Measurements from ENCODE around the gene ZCCHC17.
"Not testable (repeated sequence)": the region's sequence is repeated elsewhere in the genome, so short reads cannot be mapped to it uniquely, and the experiment has no call there.

Gene ZCCHC17

DNA sequence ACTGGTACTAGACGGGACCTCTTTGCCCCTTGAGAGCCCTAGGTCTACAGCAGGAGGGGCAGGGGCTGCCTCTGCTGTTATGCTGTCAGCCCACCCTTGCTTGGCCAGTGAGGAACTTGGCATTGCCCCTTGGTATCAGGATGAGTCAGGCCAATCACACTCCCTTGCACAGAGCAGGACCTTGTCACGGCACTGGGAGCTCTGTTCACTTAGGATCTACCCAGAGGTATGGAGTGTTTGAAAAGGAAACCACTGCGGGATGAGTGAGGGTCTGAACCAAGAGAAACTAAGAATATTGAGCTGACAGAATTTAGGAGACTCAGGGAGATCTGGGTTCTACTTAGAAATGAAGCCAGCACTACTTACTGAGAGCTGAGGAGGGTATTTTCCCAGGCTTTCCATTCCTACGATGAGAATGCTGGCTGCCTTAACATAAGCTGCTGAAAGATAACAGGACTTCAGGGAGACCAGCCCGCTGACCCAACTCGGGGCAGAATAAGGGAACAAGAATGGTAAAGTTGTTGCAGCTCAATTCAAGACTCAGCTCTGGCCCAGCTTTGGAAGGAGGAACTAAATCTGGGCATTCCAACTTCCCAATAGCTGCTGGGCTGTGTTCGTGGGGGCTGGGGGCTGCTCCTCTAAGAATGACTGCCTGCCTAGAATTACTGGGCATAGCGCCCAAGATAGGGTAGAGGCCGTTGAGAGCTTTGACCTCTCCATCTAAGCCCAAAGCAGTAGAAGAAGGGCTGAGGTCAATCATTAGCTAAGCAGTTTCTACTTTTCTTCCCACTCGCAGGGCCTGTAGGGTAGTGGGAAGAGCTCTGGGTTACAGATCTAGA, 74.5 kb downstream of the ZCCHC17 start:
- peak; percentile 33 for DNase-seq

DNA sequence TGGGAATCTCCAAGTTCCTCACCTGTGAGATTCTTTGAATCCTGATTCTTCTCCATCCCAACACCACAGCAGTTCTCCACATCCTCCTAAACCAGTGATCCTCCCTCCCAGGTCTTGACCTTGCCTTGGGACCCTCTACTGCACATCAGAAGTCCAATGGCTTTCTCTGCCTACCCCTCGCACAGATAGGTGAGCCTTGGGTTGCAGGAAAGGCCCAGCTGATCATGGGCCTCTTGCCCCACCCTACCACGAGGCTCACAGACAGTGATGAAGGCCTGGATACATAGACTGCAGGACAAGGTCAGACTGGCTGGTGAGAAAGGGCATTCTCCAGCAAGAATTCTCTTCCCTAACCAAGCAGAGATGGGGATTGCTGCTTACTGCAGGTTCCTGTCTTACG, 75.2 kb downstream of the ZCCHC17 start:
- peak; percentile 47 for DNase-seq

DNA sequence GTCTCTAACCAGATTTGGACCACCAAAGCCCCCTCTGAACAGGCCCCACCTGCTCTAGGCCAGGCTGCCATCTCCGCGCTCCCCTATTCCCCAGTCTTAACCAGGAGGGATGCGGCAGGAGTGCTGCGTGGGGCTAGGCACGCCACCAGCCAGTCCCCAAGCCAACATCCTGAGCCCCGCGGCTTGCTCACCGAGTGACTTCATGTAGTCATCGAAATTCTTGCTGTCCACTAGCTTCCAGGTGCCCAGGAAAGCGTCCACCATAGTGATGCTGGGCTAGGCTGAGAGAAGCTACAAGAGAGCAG, 75.9 kb downstream of the ZCCHC17 start:
- DNase-seq: peak; percentile 45

DNA sequence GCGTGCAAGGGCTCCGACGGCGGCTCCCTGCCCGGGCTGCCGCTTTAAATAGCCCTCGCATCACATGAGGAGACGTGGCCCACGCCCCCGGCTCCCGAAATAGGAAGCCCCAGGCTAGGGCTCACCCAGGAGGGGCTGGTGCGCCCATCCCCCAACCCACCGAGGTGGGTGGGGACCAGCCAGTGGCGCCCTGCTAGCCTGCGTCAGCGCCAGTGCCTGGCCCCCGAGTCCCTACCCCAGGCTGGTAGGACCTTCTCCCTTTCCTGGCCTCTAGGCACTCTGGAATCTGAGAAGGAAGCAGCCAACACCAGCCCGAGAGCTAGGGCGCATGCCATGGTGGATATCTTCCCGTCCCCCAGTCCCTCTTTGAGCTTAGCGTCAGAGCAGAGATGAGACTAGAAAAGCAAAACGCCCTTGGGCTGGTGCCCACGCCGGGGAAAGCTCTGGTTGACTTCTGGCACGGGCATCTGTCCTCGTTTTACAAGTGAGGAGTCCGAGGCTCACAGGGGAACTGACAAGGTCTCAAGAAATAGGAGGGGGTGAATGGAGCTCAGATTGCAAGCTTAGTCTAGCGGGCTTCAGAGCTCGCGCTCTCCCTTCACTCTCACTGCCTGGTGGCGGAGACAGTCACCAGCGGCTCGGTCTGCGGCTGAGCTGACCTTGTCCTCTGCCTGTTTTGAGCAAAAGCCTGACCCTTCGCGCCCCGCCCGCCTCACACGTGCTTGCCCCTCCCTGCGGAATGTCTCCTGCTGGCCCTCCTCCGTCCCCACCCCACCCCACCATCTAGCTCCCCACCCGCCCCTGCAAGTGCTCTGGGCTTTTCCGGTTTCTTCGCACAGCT, 76.4 kb downstream of the ZCCHC17 start, which contains the start of gene FABP3:
Gene FABP3, minus strand, starts transcription at position 21 of the 841 bp plus-strand sequence. CDS start 62 bp downstream, outside the sequence.
- DNase-seq: peak; percentile 69

DNA sequence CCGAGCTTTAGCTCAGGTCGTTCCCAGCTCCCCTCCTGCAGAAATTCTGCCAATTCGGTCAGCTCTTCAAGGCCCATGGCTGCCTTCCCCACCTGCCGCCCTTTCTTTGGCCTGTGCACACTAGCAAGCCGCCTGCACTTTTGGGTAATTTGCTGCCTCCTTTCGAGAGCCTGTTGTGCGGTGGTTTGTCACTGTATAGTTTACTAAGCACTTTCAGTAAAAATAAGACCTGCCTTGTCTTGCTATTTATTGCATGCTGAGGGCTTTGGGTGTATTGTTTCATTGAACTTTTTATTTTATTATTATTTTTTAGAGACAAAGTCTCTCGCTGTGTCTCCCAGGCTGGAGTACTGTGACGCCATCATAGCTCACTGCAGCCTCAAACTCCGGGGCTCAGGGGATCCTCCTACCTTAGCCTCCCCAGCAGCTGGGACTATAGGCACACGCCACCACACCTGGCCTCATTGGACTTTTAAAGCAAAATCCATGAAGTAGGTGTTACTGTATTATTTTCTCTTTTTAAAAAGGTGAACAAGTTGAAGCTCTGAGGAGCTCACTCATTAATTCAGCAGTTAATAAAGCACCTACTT, 77.2 kb downstream of the ZCCHC17 start:
- DNase-seq: no peak

DNA sequence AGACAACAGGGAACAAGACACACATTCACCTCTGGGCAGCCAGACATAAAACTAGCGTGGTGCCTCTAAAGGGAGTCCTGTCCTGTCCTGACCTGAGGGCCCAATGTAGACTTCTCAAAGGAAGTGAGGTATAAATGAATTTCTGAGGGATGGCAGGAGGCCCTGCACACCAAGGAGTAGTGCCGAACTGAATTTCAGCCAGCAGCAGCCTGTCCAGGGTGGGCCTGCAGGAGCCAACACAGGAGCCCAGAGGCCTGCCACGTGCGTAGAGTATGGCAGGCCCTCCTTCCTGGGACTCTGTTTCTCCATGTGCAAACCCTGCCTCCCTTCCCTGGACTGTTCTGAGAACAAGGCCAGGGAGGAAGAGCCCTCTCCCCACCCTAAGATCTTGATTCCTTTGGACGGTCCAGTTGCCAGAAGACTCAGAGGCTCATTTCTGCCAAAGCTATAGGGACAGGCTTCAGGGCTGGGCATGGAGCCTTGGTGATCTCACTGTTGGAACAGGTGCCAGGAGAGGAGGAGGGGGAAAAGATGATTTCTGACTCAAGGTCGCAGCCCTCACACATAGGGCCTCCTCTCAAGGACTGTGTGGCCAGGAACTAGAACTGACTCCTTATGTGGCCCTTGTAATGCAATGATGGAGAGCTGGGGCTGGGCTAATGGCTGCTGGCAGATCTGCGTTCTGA, 77.8 kb downstream of the ZCCHC17 start:
- no peak for DNase-seq

DNA sequence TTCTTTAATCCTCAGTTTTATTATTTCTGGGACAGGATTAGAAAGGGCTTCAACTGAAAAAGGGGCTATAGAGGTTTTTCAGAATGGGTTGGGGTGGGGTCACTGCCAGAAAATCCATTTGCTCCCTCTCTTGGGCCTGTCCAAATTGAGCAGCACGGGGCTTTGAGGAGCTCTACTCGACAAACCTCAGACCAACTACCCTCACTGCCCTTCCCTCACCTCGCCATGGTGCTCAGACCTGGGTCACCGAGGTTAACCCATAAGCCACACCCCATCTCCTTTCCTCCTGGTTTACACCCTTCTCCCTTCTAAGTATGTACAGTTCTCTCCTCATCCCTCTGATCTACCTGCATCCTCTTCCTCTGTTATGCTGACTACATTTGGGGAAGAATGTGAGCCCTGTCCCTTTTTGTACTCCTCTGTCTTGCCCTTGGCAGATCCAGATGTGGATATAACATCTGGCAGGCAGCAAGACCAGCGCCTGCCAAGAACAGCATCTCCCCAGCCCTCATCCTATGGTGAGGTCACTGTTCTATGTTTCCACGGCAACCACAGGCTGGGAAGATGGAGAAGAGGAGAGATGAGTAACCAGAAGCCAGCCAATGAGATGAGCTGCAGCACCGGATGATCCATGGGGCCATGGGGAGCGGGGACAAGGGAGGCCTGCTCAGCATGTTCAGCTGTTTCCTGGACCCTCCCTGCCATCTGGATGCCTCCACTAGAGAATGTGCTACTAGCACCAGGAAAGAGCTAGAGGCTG, 79.7 kb downstream of the ZCCHC17 start:
- DNase-seq: no peak

DNA sequence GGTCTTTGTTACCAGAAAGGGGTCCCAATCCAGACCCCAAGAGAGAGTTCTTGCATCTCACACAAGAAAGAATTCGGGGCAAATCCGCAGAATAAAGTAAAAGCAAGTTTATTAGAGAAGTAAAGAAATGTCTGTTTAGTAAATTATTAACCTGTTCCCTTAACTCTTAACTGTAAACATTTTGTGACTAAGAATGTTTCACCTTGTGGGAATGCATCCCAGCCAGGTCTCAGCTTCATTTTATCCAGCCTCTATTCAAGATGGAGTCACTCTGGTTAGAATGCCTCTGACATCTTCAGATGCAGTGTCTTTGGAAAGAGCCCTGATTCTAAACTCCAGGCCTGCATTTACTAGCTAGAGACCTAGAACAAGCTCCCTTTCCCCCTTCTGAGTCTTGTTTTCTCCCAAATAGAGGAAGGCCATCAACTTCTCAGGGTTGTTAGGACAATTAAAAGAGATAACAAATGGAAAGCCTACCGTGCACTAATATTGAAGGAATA, 80.6 kb downstream of the ZCCHC17 start:
- DNase-seq: no peak

DNA sequence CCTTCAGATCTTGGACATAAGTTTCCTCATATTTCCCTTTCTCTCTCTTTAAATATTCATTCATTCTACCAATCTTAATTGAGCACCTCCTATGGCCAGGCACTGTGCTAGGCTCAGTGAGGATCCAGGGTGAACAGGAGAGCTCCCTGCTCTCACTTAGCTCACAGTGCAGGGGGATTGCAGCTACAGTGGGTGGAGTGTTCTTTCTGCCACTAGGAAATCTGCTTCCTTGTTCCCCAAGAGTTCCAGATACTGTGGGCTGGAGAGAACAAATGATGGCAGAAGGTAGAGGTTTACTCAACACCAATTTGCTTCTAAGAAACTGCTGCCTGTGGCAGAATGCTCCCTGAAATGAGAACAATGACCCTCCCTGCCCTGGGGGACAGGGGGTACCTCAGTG, 81.2 kb downstream of the ZCCHC17 start:
- no peak for DNase-seq

DNA sequence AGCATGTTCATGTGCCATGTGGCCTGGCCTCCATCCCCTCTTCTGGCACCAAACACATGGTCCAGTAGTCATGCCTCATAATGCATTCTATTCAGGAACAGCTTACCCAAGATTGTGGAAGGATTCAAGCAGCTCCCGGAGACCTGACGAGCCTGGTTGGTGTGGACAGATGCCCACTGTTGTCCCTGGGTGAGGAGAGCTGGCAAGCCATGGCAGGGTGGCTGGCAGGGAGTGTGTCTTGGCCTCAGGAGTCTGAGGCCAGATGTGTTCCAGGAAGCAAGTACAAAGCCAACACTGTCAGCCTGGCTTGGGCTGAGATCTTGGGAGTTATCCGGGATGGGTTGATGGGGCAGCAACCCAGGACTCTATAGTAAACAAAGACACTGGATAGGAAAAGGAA, 83.3 kb downstream of the ZCCHC17 start:
- DNase-seq: no peak

DNA sequence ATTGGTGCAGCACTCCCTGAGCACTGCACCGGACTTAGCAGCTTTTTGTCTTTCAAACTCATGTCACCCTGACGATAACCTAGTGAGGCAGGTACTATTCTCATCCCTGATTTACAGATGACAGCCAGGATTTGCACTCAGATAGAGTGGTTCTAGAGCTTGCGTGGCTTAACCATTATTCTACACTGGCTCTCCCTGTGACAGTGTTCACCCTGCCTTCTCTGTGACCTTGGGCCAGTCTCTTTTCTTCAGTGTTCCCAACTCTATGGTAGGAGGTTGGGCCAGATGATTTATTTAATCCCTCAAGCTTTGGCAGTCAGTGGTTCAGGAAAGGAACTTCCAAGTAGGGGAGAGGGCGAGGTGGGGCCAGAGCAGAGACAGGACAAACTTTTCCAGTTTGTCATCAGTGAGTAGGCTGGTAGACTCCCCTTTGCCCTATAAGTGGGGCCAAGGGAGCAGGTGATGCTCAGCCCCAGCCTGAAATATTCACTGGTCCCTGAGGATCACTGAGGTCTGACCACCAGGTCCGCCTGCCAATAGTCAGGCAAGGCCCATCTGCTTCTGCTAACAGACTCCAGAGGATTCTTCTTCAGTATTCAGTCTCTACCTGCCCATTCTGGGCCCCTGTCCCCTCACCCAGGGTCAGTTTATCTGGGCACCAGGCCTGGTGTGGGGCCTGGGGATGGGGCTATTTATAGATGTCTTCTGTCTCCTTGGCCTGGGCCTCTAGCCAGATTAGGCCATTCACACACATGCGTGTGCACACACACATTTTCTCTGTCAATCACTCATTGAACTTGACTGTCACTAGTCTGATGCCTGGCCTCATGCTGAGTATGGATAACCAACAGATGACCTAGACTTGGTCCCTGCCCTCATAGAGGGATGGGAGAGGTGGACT, 84.8 kb downstream of the ZCCHC17 start:
- no peak for DNase-seq

DNA sequence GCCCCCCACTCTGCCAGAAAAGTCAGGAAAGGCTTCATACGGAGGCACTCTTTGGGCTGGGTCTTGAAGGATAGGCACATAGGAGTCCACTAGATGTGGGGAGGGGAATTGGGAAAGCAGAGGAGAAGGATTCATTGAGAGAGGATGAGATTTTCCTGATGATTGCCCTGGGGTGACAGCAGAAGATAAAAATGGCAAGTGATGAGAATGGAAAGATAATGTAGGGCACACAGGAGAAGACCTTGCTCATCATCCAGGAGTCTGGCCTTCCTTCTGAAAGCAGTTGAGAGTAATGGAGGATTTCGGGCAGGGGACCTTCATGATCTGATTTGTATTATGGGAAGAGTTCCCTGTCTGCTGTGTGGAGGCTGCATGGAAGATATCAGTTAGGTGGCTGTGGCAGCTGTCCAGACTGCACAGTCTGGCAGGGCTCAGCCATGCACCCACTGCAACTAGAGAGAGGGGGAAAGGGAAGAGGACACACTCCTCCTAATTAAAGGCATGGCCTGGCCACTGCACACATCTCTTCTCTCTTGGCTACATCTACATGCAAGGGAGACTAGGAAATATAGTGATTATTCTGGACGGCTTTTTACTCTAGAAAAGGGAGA, 85.7 kb downstream of the ZCCHC17 start:
- DNase-seq: no peak

DNA sequence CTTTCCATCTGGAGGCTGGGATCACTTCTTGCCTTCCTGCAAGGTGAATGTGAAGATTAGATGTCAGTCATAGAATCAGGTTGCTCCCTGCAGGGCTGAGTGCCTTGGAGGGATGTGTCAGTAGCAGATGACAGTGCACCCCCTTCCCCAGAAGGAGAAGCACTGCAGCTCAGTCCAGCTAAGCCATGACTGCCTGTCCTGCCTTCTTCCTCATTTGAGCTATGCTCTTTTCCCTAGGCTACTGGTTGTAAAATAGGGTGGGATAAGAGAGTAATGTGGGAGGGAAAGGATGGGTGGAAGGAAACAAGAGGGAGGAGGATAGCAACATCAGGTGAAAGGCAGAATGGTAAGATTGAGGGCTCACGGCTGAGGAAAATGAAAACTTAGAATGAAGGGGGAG, 87.1 kb downstream of the ZCCHC17 start:
- no peak for DNase-seq

DNA sequence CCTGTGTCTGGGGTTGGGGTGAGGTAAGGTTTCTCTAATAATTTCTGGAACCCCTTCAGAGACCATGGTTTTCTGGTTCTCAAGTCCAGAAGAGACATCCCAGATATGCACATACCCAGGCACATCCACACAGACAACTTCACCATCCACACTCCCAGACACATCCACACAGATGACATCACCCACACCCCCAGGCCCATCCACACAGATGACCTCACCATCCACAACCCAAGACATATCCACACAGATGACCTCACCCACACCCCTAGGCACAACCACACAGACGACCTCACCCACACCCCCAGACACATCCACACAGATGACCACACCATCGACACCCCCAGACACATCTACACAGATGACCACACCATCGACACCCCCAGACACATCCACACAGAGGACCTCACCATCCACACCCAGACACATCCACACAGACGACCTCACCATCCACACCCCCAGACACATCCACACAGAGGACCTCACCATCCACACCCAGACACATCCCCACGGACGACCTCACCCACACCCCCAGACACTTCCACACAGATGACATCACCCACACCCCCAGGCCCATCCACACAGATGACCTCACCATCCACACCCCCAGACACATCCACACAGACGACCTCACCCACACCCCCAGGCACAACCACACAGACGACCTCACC, 89.9 kb downstream of the ZCCHC17 start:
- DNase-seq: not testable (repeated sequence)

DNA sequence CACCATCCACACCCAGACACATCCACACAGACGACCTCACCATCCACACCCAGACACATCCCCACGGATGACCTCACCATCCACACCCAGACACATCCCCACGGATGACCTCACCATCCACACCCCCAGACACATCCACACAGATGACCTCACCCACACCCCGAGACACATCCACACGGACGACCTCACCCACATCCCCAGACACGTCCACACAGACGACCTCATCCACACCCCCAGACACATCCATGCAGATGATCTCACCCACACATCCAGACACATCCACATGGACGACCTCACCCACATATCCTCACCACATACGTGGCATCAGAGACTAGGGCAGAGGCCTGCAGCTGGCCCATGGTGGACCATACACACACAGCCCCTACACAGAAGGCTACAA, 90.8 kb downstream of the ZCCHC17 start:
- no peak for DNase-seq

DNA sequence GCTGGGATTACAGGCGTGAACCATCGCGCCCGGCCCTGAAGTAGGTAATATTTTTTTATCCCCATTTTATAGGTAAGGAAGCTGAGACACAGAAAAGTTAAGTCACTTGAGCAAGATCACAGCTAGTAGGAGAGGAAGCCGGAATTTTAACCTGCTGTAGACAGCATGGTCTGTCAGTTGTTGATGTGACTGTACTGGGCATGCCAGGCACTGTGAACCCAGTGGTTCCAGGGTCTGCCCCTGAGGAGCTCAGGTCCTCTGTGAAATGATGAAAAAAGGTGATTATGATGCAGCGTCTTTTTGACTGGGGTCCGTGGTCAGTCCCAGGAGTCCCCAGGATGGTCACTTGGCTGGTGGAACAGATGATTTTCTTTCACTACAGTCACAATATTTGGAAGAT, 92.8 kb downstream of the ZCCHC17 start:
- DNase-seq: no peak

DNA sequence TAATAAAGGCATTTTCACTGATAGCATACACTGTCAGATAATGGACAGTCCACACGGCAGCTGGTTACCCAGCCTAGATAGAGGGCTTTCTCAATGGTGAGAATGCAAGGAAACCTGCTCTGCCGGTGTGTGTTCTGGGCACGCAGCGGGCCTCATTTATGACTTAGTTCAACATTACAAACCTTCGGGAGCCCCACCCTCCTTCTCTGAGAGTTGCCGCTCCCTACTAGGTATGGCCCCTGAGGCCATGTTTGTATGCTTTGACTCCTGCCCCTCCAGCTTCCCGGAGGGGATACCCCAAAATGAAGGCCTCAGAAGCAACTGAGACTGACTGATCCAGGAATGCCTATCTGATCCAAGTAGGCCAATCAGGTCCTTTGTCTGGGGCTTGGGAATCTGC, 93.2 kb downstream of the ZCCHC17 start:
- DNase-seq: no peak

DNA sequence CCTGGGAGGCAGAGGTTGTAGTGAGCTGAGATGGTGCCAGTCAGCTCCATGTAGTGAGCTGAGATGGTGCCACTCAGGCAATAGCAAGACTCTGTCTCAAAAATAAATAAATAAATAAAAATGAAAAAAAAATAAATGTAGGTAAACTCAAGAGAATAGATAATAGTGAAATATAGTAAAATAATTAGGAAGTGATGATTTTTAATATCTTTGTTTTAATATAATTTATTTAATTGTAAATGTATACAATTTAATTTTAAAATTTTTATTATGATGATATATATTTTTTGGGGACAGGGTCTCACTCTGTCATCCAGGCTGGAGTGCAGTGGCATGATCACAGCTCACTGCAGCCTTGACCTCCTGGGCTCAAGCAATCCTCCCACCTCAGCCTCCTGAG, 96.6 kb downstream of the ZCCHC17 start:
- DNase-seq: no peak

DNA sequence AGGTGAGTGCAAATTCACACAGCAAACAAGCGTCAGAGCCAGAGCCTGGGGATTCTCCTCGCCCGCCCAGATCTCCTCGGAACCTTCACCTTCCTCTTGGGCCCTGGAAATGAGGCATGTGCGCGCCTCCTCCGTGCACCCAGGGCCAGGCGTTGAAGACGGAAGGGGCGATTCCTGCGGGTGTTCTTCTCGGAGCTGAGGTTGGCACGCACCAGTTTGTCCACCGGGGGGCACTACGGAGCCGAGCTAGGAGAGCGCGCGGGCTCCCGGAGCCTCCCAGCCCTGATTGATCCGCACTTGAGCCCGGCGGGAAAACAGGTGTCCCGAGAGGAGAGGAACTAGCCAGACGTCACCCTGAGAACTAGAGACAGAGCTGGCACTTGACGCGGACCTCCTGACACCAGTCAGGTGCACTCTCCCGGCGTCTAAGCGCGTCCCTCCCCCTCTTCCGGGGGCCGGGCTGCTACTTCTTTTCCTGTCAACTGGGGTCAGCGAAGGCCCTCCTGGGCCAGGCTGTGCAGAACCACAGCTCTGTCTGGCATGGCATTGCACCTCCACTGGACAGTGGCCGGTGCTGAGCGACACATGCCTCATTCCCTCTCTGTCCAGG, 97.9 kb downstream of the ZCCHC17 start:
- DNase-seq: peak; percentile 93

Data from activated CD8-positive, alpha-beta memory T cell treated with anti-CD3 and anti-CD28 coated beads, Interleukin-2, amount 50 U/mL, for 48 hours (primary cell).